A204.1 (cell line): ENCODE measurements around the gene NXN.
"Not testable (repeated sequence)": the region's sequence is repeated elsewhere in the genome, so short reads cannot be mapped to it uniquely, and the experiment has no call there.

Source experiments
- FAIRE-seq: peaks from 2 replicates; lab custom pipeline; 2012; peaks lifted over from hg19 to GRCh38; lab: Jason Lieb, UNC

The NXN gene

DNA sequence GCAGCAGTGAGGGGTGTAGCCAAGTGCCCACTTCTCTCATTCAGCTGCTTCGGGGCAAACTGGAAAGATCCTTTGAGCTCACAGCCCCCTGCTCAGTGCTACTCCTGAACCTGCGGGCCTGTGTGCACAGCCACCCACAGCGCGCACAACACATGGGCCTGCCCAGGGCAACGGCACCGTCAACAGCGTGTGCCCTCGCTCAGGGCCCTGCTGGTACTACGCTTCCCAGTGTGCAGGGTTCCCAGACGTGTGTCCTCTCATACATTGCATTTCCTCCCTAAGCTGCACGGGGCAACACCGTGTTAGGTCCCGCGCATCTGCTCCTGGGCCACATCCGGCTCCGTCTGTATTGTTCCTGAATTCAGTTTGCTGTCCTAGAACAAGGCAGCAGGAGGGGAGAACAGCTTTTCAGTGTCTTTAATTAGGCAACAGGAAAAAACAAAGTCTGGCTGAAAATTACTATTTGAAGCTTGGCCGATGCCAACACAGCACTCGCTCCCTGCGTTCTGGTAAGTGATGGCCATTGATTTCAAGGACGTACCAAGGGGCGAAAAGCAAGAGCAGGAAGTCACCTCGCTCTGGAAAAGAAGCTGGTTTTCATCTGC is 182.2 kb downstream of the NXN start:
- no peak for FAIRE-seq

DNA sequence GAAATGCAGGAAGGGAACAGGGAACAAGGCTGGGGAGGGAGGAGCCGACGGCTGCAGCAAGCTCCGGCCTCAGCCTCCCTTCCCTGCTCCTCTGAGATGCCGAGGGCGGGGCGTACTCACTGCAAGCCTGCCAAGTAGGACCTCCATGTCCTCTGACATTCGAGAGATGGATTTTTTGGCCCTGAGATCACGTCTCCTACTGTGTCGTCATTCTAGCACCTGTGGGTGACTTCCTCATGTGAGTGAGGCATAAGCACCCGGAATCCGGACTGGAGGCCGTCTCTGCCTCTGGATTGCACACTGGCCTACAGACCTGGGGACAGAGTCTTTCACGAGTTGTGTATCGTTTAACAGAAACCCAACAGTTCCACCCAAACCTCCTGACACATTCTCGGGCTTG is 183.0 kb downstream of the NXN start:
- FAIRE-seq, result no peak

DNA sequence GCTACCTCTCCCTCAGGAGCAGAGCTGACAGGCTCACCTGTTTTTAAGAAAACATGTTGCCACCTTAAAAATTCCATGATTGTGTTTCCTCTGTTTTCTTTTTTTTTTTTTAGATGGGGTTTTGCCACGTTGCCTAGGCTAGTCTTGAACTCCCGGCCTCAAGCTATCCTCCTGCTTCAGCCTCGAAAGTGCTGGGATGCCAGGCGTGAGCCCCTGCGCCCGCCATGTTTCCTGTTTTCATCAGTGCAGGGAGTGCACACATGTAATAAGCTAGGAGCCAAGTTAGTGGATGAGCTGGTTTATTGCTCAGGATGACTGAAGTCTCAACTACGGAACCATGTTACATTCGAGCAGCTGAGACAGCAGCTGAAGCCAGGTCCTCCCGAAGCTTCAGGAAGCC is 183.9 kb downstream of the NXN start:
- no peak for FAIRE-seq

GRCh38 chr17:795276-795675 is 184.3 kb downstream of the NXN start:
- FAIRE-seq, result no peak

GRCh38 chr17:794876-795275 is 184.7 kb downstream of the NXN start:
- no peak for FAIRE-seq

DNA sequence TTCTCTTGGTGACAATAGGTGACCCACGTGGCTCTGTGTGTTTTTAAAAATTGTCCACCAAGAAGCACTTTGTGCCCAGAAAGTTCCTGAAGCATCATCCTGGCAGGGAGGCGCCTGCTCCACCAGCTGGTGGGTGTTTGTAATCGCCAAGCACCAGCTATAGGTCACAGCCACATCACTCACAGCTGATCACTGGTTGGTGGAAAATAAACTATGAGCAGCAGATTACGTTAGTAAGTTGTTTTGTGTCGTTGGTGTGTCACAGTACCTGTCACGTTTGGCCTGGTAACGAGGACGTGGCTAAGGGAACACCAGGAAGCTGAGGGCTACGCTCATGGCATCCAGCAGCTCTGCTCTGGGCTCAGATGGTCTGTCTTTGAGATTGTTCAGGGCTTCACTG is 187.3 kb downstream of the NXN start:
- no peak for FAIRE-seq

- no peak for FAIRE-seq
Measured at GRCh38 chr17:791829-792228, 187.7 kb downstream of the NXN start.

DNA sequence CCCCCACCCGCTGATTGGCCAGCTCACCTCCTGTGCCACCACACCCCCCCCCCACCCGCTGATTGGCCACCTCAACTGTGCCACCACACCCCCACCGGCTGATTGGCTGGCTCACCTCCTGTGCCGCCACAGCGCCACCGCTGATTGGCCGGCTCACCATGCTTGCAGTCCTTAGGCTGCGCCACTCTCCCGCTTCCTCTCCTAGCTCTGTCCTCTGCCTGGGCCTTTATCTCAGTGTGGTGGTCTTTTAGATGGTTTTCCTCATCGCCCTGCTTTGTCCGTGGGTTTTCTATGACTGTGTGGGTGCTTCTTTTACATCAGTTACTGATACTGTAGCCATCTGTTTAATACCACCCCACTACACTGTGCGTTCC is 188.7 kb downstream of the NXN start:
- FAIRE-seq, result not testable (repeated sequence)

- not testable (repeated sequence) for FAIRE-seq
Measured at GRCh38 chr17:789931-790873, 189.4 kb downstream of the NXN start.

DNA sequence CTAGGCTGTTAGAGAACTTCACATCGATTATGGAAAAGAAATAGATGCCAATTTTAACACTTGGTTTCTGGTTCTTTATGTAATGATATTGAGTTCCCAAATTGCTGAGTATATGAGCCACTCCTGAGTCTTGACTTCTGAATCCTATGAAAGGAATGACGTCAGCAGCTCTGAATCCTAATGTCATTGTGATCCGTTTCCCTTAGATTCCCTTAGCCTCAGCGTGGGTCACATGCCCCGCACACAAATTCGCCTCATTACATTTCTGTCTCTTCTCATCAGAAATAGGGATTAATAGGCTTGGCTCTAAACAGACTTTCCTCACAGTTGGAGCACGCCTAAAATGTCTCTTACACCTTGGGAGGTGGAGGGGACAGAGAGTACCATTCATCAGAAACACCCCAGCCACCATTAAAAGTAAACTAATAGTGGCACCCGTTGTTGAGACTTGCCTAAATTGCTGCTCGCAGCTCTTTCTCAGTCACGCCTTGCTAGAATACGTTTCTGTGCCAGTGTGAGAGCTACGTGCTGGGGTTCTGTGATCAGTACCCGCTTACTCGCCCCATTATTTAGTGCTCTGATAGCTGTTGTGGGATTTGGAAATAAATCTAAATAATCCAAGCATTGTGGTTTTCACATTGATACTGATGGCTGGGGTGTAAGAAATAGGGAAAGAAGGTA is 190.3 kb downstream of the NXN start:
- FAIRE-seq, result no peak

GRCh38 chr17:788551-788950 is 191.0 kb downstream of the NXN start:
- no peak for FAIRE-seq

DNA sequence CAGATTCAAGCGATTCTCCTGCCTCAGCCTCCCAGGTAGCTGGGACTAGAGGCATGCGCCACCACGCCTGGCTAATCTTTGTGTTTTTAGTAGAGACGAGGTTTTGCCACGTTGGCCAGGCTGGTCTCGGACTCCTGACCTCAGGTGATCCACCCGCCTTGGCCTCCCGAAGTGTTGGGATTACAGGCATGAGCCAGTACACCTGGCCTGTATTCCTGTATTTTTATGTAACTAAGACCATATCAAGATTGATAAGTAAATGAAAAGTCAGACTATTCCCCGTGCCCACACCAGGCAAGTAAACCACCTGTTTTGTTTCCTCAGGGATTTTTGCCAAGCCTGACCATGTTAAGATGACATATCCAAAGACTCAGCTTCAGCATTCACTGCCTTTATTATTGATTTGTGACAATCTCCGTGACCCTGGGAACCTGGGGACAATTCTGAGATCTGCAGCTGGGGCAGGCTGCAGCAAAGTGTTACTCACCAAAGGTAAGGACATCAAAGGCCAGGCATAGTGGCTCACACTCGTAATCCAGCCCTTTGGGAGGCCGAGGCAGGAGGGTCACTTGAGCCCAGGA is 191.8 kb downstream of the NXN start:
- no peak for FAIRE-seq

DNA sequence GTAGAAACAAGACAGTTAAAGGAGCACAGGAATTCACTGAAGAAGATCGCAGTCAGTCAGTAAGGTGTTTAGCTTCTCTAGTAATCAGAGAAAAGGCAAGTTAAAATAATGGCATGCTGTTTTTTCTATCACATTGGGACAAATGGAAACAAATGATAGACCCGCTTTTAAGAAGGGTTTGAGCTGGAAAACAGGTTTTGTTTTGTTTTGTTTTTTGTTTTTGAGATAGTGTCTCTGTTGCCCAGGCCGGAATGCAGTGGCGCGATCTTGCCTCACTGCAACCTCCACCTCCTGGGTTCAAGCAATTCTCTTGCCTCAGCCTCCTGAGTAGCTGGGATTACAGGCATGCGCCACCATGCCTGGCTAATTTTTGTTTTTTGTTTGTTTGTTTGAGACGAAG is 193.7 kb downstream of the NXN start:
- FAIRE-seq, result not testable (repeated sequence)

- no peak for FAIRE-seq
Measured at GRCh38 chr17:784143-784542, 195.4 kb downstream of the NXN start.

GRCh38 chr17:781805-782731 is 197.5 kb downstream of the NXN start, which contains the start of the genes GLOD4 and MRM3:
Gene GLOD4, minus strand, starts transcription at chr17:782280. Its CDS starts 25 bp downstream, at chr17:782255.
Gene MRM3, plus strand, starts transcription at chr17:782353. Its CDS starts 26 bp downstream, at chr17:782379.
- no peak for FAIRE-seq

GRCh38 chr17:778096-778495 is 201.5 kb downstream of the NXN start:
- FAIRE-seq, result no peak

DNA sequence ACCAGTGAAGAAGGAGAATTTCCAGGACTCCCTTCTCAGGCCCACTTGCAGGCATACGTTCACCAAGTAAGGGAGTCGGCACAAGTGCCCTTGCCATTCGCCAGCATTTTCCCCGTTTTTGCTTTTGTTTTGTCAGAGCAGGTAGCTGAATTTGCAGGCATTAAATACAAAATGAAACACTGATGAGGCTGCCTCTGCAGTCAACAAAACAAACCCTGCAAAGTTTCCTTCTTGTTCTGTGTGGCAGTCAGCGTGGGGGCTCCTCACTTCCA is 205.3 kb downstream of the NXN start:
- no peak for FAIRE-seq

DNA sequence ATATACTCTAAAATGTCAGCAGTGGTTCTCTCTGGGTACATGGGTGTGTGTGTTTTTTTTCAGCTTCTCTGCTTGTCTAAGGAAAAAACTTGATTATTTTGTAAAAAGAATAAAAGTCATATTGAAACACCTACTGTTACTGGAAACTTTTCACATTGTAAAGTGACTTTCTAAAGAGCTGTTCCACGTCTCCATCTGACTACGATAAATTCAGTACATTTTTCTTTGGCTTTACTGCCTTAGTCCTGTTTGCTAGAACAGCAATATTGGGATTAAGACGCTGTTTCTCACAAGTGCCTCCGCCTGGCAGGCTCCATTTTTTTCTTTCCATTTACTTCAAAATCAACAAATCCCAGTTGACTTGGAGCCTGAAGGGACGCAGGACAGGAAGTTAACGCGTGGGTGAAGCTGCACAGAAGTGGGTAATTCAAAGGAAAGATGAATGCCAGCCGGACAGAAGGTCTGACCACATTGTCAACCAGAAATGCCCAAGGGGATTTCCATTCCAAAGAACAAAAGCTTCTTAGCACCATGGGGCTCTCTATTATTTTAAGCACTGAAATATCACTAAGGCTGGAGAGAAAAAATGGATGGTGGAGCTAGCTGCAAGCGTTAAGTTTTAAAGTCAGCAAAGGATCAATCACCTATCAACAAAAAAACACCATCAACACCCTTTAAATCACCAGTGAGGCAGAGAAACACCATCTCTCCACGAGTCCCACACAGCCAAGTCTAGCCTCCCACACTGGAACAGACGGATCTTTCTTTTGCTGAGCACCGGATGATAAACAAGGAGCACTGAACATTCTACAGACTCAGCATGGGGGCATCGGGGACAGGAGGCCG is 205.9 kb downstream of the NXN start:
- no peak for FAIRE-seq

DNA sequence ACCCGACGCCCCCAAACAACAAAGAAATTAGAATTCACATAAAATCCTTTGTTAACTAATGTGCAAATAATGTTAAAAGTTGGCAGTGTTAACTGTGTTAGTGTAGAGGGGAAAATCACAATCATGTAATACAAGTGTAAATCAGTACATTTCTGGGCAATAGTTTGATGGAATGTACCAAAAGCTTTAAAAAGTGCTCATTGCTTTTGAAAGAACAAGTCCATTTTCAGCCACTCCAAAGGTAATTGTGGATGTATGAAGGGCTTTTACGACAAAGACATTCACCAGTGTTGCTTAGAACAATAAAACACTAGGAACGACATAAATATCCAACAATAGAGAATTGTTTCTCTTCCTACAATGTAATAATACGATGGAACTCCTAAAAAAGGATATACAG is 206.6 kb downstream of the NXN start:
- FAIRE-seq, result no peak

- FAIRE-seq, result no peak
Measured at GRCh38 chr17:767076-767475, 212.5 kb downstream of the NXN start.

- no peak for FAIRE-seq
Measured at GRCh38 chr17:760371-760770, 219.2 kb downstream of the NXN start.
